Smooth muscle cell (in vitro differentiated cells): ENCODE data around the gene TCHH. TPM values are rescaled to one million over a fixed set of nuclear protein-coding genes. Genes with fewer than 3 reads are reported as not detected.

Source experiments
- DNase-seq: peaks from one replicate; lab custom pipeline; 2025; ENCODE audit not compliant: unreplicated experiment; lab: John Stamatoyannopoulos, UW
- H2AFZ ChIP-seq: fragments of 200-600 bp; sonication (generic); 2 replicates; pipeline ENCODE4 v1.6.0; 2016; ENCODE audit warnings: antibody characterized with exemption, low read depth, mild to moderate bottlenecking
- H3F3A ChIP-seq: fragments of 200-600 bp; sonication (generic); 2 replicates; pipeline ENCODE4 v1.6.0; 2017; ENCODE audit warnings: antibody characterized with exemption, low read depth
- H3K27ac ChIP-seq: fragments of 200-600 bp; sonication (generic); 2 replicates; pipeline ENCODE4 v1.5.1; 2016; ENCODE audit warnings: low read depth, mild to moderate bottlenecking
- H3K27me3 ChIP-seq: fragments of 200-600 bp; sonication (generic); 2 replicates; pipeline ENCODE4 v1.6.1; 2016; ENCODE audit warnings: low read depth, mild to moderate bottlenecking
- H3K36me3 ChIP-seq: fragments of 200-600 bp; sonication (generic); 2 replicates; pipeline ENCODE4 v1.5.1; 2016; ENCODE audit warnings: low read depth
- H3K4me1 ChIP-seq: fragments of 200-600 bp; sonication (generic); 2 replicates; pipeline ENCODE4 v1.5.1; 2016; ENCODE audit warnings: low read depth
- H3K4me2 ChIP-seq: fragments of 200-600 bp; sonication (generic); 2 replicates; pipeline ENCODE4 v1.6.0; 2016; ENCODE audit warnings: mild to moderate bottlenecking
- H3K4me3 ChIP-seq: fragments of 200-600 bp; sonication (generic); 2 replicates; pipeline ENCODE4 v1.5.1; 2016; ENCODE audit warnings: mild to moderate bottlenecking
- H3K79me2 ChIP-seq: fragments of 200-600 bp; sonication (generic); 2 replicates; pipeline ENCODE4 v1.6.0; 2016; ENCODE audit warnings: low read depth, mild to moderate bottlenecking
- H3K9ac ChIP-seq: fragments of 200-600 bp; sonication (generic); 2 replicates; pipeline ENCODE4 v1.6.0; 2016; ENCODE audit warnings: low read depth
- H3K9me3 ChIP-seq: fragments of 200-600 bp; sonication (generic); replicated peaks from 2 replicates; pipeline ENCODE4 v1.5.1; 2016; ENCODE audit warnings: low read depth
- H4K20me1 ChIP-seq: fragments of 200-600 bp; sonication (generic); 2 replicates; pipeline ENCODE4 v1.6.0; 2016; ENCODE audit warnings: low read depth
- WGBS: methylation state at CpG from one replicate; pipeline ENCODE4 v1.1.7; 2016; ENCODE audit warnings: low lambda C conversion rate; 5-methylcytosine and 5-hydroxymethylcytosine counted together
- polyA plus RNA-seq: library from polyadenylated mRNA; unstranded; fragments of >200 nt; fragmentation: Nextera tagmentation; extraction: Ambion mirVana; gene quantifications from 2 replicates; pipeline ENCODE4 v1.2.1, GENCODE V29; 2016
- small RNA-seq: library from RNA; depleted of rRNA; stranded (forward); fragments of <200 nt; gene quantifications from one replicate; pipeline ENCODE3, GENCODE V24; 2014
- total RNA-seq: library from RNA; depleted of rRNA; stranded (reverse); fragments of >200 nt; gene quantifications from 2 replicates; pipeline ENCODE4 v1.2.3, GENCODE V29; 2014
- TF ChIP-seq, protein P1 (sequence below): fragments of 200-600 bp; sonication (generic); IDR thresholded peaks from 2 replicates; pipeline ENCODE4 v1.5.1; 2017; ENCODE audit warnings: borderline replicate concordance, mild to moderate bottlenecking, antibody characterized with exemption; ENCODE audit not compliant: insufficient read depth, poor library complexity, severe bottlenecking

TCHH gene
- total and polyA plus RNA-seq, 2 experiments from 2014 or later, result not detected

DNA sequence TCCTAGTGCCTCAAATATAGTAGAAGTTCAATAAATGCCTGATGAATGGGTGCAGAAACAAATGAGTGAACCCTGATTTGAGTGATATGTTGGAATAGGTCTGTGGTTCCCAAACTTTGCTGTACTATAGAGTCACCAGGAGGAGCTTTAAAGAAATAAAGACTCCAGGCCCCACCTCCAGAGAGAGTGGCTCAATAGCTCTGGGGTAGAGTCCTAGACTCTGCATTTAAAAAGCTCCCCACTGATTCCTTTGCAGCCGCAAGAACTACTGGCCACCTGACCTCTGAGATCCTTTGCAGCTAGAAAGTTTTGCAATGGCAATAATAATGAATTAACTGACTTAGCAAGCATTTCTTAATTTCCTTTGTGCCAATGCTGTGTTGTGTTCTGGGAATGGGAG is 47.3 kb downstream of the TCHH start:
- Histone ChIP-seq H3K9me3 (no peaks in the 10 kb centered on the region), H3K36me3 (no peaks in the 10 kb centered on the region), H4K20me1 (no peaks in the 10 kb centered on the region), H3K27ac (no peak overlapping the region), H3K4me3 (no peak overlapping the region), H3K4me1 (no peaks in the 10 kb centered on the region), H3F3A (no peaks in the 10 kb centered on the region), H3K79me2 (no peaks in the 10 kb centered on the region), H3K4me2 (no peak overlapping the region), H3K9ac (no peak overlapping the region), H2AFZ (no peak overlapping the region), H3K27me3 (no peaks in the 10 kb centered on the region)
- WGBS, result 63% methylated on average over 1 of the region's 1 CpG
- TF ChIP-seq, protein P1, sequence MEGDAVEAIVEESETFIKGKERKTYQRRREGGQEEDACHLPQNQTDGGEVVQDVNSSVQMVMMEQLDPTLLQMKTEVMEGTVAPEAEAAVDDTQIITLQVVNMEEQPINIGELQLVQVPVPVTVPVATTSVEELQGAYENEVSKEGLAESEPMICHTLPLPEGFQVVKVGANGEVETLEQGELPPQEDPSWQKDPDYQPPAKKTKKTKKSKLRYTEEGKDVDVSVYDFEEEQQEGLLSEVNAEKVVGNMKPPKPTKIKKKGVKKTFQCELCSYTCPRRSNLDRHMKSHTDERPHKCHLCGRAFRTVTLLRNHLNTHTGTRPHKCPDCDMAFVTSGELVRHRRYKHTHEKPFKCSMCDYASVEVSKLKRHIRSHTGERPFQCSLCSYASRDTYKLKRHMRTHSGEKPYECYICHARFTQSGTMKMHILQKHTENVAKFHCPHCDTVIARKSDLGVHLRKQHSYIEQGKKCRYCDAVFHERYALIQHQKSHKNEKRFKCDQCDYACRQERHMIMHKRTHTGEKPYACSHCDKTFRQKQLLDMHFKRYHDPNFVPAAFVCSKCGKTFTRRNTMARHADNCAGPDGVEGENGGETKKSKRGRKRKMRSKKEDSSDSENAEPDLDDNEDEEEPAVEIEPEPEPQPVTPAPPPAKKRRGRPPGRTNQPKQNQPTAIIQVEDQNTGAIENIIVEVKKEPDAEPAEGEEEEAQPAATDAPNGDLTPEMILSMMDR, result no peak
- no peak for DNase-seq

DNA sequence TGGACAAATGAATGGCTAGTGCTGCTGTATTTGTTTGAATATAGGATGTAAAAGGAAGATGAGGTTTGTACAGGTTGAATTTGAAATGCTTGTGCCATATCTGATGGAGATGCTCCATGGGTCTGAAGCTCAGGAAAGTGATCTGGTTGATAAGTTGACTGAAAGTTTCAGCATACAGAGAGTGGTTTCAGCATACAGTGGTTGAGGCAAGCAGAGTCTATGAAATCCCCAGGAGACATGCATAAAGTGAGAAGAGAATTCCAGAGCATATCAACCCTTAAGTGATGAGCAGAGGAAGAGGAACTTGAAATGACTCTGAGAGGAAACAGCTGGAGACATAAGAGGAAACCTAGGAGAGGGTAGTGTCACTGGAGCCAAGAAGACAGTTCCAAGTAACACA is 48.1 kb downstream of the TCHH start:
- Histone ChIP-seq H3F3A (no peaks in the 10 kb centered on the region), H3K79me2 (no peaks in the 10 kb centered on the region), H3K27me3 (no peaks in the 10 kb centered on the region), H3K4me2 (no peak overlapping the region), H3K9me3 (no peaks in the 10 kb centered on the region), H3K36me3 (no peaks in the 10 kb centered on the region), H2AFZ (no peak overlapping the region), H3K4me1 (no peaks in the 10 kb centered on the region), H3K4me3 (no peak overlapping the region), H4K20me1 (no peaks in the 10 kb centered on the region), H3K27ac (no peak overlapping the region), H3K9ac (no peak overlapping the region)
- TF ChIP-seq, protein P1, result no peak
- no peak for DNase-seq

DNA sequence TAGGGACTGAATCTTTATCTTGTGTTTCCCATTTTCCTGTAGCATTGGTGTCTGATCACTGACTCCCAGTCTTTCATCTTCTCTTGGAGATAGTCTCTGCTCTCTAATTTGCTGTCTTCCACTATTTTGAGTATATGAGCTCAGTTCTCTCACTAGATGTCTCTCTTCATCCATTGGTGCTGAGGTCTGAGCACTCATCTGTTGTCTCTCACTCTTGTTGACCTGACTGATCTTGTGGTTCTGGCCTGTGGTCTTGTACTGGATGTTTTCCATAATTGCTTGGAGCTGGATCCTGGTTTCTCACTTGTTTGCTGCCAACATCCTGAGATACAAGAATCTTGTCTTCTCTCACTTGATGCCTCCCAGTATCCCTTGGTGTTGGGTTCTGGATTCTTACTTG is 53.3 kb downstream of the TCHH start:
- no peak overlapping the region for H3K4me2 ChIP-seq
- no peak overlapping the region for H3K9ac ChIP-seq
- H3K4me3 ChIP-seq, result no peak overlapping the region
- no peaks in the 10 kb centered on the region for H3K79me2 ChIP-seq
- no peaks in the 10 kb centered on the region for H3K4me1 ChIP-seq
- no peaks in the 10 kb centered on the region for H4K20me1 ChIP-seq
- H3K27ac ChIP-seq, result no peak overlapping the region
- no peak overlapping the region for H2AFZ ChIP-seq
- TF ChIP-seq, protein P1, result no peak
- H3K27me3 ChIP-seq, result peaks cover 6% of the 10 kb centered on the region
- no peaks in the 10 kb centered on the region for H3F3A ChIP-seq
- no peaks in the 10 kb centered on the region for H3K9me3 ChIP-seq
- DNase-seq, result no peak
- H3K36me3 ChIP-seq, result no peaks in the 10 kb centered on the region

Small RNA genes within 50 kb of the gene (small RNA-seq; reads per million reads assigned to genes)
- not detected for gene SPTLC1P4

Other genes starting within 250 kb of the TCHH start
- gene THEM4, start 205.9 kb downstream of the TCHH start, total RNA-seq, result 11.8 and 14.4 TPM in 2 replicates
- gene THEM4, start 205.9 kb downstream of the TCHH start, polyA plus RNA-seq, result 15.9 and 19.0 TPM in 2 replicates
- 339 and 477 TPM in 2 replicates for gene S100A10, start 121.6 kb downstream of the TCHH start, total RNA-seq
- gene S100A10, start 121.6 kb downstream of the TCHH start, polyA plus RNA-seq, result 1,351 and 2,073 TPM in 2 replicates
- gene S100A11, start 78.4 kb downstream of the TCHH start, total RNA-seq, result 990 and 1,481 TPM in 2 replicates
- 2,824 and 4,054 TPM in 2 replicates for gene S100A11, start 78.4 kb downstream of the TCHH start, polyA plus RNA-seq
- gene TCHHL1, start 26.4 kb downstream of the TCHH start, total RNA-seq, result not detected in 2 replicates
- not detected in 2 replicates for gene TCHHL1, start 26.4 kb downstream of the TCHH start, polyA plus RNA-seq
- gene RPTN, start 43.8 kb upstream of the TCHH start, total RNA-seq, result not detected in 2 replicates
- not detected in 2 replicates for gene RPTN, start 43.8 kb upstream of the TCHH start, polyA plus RNA-seq
- gene HRNR, start 108.7 kb upstream of the TCHH start, total RNA-seq, result not detected in 2 replicates
- not detected in 2 replicates for gene HRNR, start 108.7 kb upstream of the TCHH start, polyA plus RNA-seq
- not detected in 2 replicates for gene FLG, start 209.8 kb upstream of the TCHH start, total RNA-seq
- gene FLG, start 209.8 kb upstream of the TCHH start, polyA plus RNA-seq, result not detected in 2 replicates
- not detected in 2 replicates for gene FLG2, start 244.6 kb upstream of the TCHH start, total RNA-seq
- not detected in 2 replicates for gene FLG2, start 244.6 kb upstream of the TCHH start, polyA plus RNA-seq